ENCODE data around the gene TMEM97.

DNA sequence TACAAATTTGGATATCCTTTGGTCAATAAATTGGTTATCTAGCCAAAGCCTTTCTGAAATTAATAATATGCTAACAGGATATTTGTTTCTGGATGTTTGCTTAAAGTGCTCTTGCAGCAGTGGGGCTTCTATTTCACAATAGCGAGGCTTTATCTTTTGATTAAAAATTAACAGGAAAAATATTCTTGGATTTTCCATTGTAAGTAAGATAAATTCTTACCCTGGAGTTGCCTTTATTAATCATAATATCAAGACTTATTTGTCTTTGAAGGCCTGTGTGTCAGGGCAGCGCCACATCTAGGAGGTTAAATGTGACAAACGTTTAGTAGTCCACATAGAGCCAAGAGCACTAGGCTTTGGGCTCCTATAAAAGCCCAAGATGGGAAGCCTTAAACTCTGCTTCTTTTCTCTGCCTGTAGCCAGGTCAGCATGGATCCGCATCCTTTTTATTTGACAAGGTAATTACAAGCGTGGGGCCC lies 5.3 kb downstream of the TMEM97 start:
- no peak for TF ChIP-seq GATA2 (IDR thresholded peaks at IDR 0.05; ENCODE audit: low read depth, low read length)
- no peak for TF ChIP-seq GATA3 (IDR thresholded peaks at IDR 0.05; ENCODE audit: low read depth, low read length)
